ENCODE results near the gene SLC44A3.
"Not testable (repeated sequence)": the region's sequence is repeated elsewhere in the genome, so short reads cannot be mapped to it uniquely, and the experiment has no call there.

Gene SLC44A3

GRCh38 chr1:94929351-94930217 is 109.4 kb downstream of the SLC44A3 start:
- Mint-ChIP-seq H3K27me3 (peaks cover 6% of the 10 kb centered on the region), H3K9me3 (ENCODE audit: low read depth) (no peaks in the 10 kb centered on the region), H3K27ac (no peak overlapping the region), H3K4me3 (no peak overlapping the region), H3K36me3 (no peaks in the 10 kb centered on the region), H3K4me1 (ENCODE audit: low read depth) (peaks cover 18% of the 10 kb centered on the region)

- Mint-ChIP-seq H3K27me3 (peaks cover 2% of the 10 kb centered on the region), H3K4me3 (no peak overlapping the region), H3K27ac (no peak overlapping the region), H3K9me3 (ENCODE audit: low read depth) (no peaks in the 10 kb centered on the region), H3K36me3 (no peaks in the 10 kb centered on the region), H3K4me1 (ENCODE audit: low read depth) (peaks cover 4% of the 10 kb centered on the region)
Observed at GRCh38 chr1:94931254-94931841, 111.2 kb downstream of the SLC44A3 start.

- H3K4me1 Mint-ChIP-seq (ENCODE audit: low read depth) = no peaks in the 10 kb centered on the region
- no peak overlapping the region for H3K4me3 Mint-ChIP-seq
- peaks cover 4% of the 10 kb centered on the region for H3K27me3 Mint-ChIP-seq
- H3K27ac Mint-ChIP-seq = no peak overlapping the region
- H3K36me3 Mint-ChIP-seq = no peaks in the 10 kb centered on the region
- H3K9me3 Mint-ChIP-seq (ENCODE audit: low read depth) = no peaks in the 10 kb centered on the region
Observed at GRCh38 chr1:94934551-94934950, 114.4 kb downstream of the SLC44A3 start.

GRCh38 chr1:94935034-94935433 is 114.9 kb downstream of the SLC44A3 start:
- Mint-ChIP-seq H3K4me3 (no peak overlapping the region), H3K4me1 (ENCODE audit: low read depth) (no peaks in the 10 kb centered on the region), H3K27me3 (peaks cover 4% of the 10 kb centered on the region), H3K36me3 (no peaks in the 10 kb centered on the region), H3K9me3 (ENCODE audit: low read depth) (no peaks in the 10 kb centered on the region), H3K27ac (no peak overlapping the region)

- no peaks in the 10 kb centered on the region for H3K36me3 Mint-ChIP-seq
Observed at GRCh38 chr1:94935476-94935875, 115.3 kb downstream of the SLC44A3 start.

GRCh38 chr1:94936861-94937620 is 116.9 kb downstream of the SLC44A3 start:
- Mint-ChIP-seq H3K4me1 (ENCODE audit: low read depth) (no peaks in the 10 kb centered on the region), H3K9me3 (ENCODE audit: low read depth) (no peaks in the 10 kb centered on the region), H3K27ac (no peak overlapping the region), H3K36me3 (no peaks in the 10 kb centered on the region), H3K4me3 (no peak overlapping the region), H3K27me3 (peaks cover 4% of the 10 kb centered on the region)

More at GRCh38 chr1:94935476-94935875, 115.3 kb downstream of the SLC44A3 start:
- no peaks in the 10 kb centered on the region for H3K9me3 Mint-ChIP-seq (ENCODE audit: low read depth)
- H3K4me3 Mint-ChIP-seq = no peak overlapping the region
- H3K27me3 Mint-ChIP-seq = peaks cover 4% of the 10 kb centered on the region
- H3K4me1 Mint-ChIP-seq (ENCODE audit: low read depth) = no peaks in the 10 kb centered on the region
- no peak overlapping the region for H3K27ac Mint-ChIP-seq

- H3K27me3 Mint-ChIP-seq = peaks cover 4% of the 10 kb centered on the region
- H3K27ac Mint-ChIP-seq = no peak overlapping the region
- H3K36me3 Mint-ChIP-seq = no peaks in the 10 kb centered on the region
- H3K4me1 Mint-ChIP-seq (ENCODE audit: low read depth) = no peaks in the 10 kb centered on the region
- no peak overlapping the region for H3K4me3 Mint-ChIP-seq
- no peaks in the 10 kb centered on the region for H3K9me3 Mint-ChIP-seq (ENCODE audit: low read depth)
Observed at GRCh38 chr1:94937820-94938219, 117.7 kb downstream of the SLC44A3 start.

GRCh38 chr1:94940738-94941137 is 120.6 kb downstream of the SLC44A3 start:
- Mint-ChIP-seq H3K36me3 (no peaks in the 10 kb centered on the region), H3K4me3 (no peak overlapping the region), H3K27ac (no peak overlapping the region), H3K4me1 (ENCODE audit: low read depth) (no peaks in the 10 kb centered on the region), H3K27me3 (peaks cover 9% of the 10 kb centered on the region), H3K9me3 (ENCODE audit: low read depth) (no peaks in the 10 kb centered on the region)

GRCh38 chr1:94941480-94941879 is 121.3 kb downstream of the SLC44A3 start:
- H3K9me3 Mint-ChIP-seq (ENCODE audit: low read depth); H3K27me3 Mint-ChIP-seq; H3K27ac Mint-ChIP-seq; H3K4me1 Mint-ChIP-seq (ENCODE audit: low read depth); H3K36me3 Mint-ChIP-seq; H3K4me3 Mint-ChIP-seq: not testable (repeated sequence)

GRCh38 chr1:94942171-94943128 is 122.3 kb downstream of the SLC44A3 start:
- Mint-ChIP-seq H3K36me3 (no peaks in the 10 kb centered on the region), H3K4me1 (ENCODE audit: low read depth) (no peaks in the 10 kb centered on the region), H3K27ac (no peak overlapping the region), H3K4me3 (no peak overlapping the region), H3K27me3 (peaks cover 9% of the 10 kb centered on the region), H3K9me3 (ENCODE audit: low read depth) (no peaks in the 10 kb centered on the region)
